GM12875 (cell line): ENCODE data around the gene MED15.

Experiments
- H3K4me3 ChIP-seq: one replicate; pipeline ENCODE4 v1.5.1; 2011; ENCODE audit warnings: low read depth, low read length, control low read depth
- TF ChIP-seq, protein P1 (sequence below): IDR thresholded peaks from 2 replicates; pipeline ENCODE4 v1.5.1; 2011; ENCODE audit warnings: low read depth, mild to moderate bottlenecking, control low read depth, inconsistent platforms, low read length, moderate library complexity, borderline replicate concordance; ENCODE audit not compliant: insufficient read depth

Gene MED15

DNA sequence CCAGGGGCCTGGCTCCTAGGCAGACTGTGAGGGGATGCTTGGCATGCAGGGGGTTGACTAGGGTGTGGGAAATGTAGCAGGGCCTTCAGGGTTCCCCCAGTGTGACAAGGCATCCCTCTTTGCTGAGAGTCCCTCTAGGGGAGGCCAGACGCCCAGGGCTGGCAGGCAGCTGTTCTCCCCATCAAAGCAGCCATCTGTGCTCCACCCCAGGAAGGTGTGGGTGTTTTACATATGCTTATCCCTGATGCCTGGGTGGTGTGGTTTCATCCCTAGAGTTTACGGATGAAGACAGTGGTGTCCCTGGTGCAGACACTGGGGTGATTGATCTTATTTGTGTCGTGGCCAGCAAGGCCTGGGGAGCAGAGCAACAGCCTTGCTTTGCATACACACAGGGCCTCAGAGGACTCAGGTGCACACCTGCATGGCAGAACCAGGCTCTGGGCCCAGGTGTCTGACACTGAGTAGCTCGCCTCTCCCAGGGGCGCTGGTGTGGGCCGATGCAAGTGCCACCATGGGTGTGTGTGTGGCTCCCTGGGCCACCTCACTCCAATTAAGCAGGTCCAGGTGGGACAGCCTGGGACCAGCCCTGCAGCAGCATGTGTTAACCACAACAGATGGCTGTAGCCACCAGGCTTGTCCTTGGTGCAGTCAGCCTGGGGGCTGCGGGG is 74.2 kb downstream of the MED15 start:
- TF ChIP-seq, protein P1, sequence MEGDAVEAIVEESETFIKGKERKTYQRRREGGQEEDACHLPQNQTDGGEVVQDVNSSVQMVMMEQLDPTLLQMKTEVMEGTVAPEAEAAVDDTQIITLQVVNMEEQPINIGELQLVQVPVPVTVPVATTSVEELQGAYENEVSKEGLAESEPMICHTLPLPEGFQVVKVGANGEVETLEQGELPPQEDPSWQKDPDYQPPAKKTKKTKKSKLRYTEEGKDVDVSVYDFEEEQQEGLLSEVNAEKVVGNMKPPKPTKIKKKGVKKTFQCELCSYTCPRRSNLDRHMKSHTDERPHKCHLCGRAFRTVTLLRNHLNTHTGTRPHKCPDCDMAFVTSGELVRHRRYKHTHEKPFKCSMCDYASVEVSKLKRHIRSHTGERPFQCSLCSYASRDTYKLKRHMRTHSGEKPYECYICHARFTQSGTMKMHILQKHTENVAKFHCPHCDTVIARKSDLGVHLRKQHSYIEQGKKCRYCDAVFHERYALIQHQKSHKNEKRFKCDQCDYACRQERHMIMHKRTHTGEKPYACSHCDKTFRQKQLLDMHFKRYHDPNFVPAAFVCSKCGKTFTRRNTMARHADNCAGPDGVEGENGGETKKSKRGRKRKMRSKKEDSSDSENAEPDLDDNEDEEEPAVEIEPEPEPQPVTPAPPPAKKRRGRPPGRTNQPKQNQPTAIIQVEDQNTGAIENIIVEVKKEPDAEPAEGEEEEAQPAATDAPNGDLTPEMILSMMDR: no peak

DNA sequence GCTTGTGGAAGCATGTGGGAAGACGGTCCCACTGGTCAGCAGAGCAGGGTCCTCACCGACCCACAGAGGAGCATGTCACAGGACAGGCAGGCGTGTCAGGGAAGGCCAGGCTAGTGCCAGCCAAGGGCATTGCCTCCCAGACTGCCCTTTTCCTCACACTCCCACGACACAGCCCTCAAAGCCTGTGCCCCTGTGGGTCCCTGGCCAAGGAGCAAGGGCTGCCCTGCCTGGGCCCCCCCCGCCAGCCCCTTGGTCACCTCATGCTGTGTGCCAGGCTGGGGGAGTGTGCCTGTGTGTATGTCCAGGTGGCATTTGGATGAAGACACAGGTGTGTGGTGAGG is 74.7 kb downstream of the MED15 start:
- TF ChIP-seq, protein P1: no peak
- no peak overlapping the region for H3K4me3 ChIP-seq

More for the DNA sequence above, 74.2 kb downstream of the MED15 start:
- no peak overlapping the region for H3K4me3 ChIP-seq

DNA sequence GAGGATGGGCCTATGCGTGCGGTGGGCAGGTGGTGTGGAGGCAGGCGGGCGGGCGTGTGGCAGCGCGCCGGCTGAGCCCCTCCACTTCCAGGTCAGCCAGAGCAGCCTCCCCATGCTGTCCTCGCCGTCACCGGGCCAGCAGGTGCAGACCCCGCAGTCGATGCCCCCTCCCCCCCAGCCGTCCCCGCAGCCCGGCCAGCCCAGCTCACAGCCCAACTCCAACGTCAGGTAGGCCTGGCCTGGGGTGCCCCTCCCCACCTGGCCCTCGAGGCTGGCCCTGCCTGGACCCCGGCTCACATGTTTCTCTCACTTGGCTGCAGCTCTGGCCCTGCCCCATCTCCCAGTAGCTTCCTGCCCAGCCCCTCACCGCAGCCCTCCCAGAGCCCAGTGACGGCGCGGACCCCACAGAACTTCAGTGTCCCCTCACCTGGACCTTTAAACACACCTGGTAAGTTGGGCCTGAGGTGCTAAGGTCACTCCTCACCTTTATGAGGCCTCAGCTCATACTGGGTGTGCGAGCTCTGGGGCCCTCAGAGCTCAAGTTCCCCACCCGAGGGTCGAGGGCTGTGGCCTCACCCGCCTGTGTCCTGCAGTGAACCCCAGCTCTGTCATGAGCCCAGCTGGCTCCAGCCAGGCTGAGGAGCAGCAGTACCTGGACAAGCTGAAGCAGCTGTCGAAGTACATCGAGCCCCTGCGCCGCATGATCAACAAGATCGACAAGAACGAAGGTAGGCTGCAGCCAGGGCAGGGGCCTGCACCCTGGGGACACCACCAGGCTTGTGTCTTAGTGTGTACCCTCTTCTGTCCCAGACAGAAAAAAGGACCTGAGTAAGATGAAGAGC is 75.3 kb downstream of the MED15 start:
- TF ChIP-seq, protein P1: no peak
- H3K4me3 ChIP-seq: no peak overlapping the region

DNA sequence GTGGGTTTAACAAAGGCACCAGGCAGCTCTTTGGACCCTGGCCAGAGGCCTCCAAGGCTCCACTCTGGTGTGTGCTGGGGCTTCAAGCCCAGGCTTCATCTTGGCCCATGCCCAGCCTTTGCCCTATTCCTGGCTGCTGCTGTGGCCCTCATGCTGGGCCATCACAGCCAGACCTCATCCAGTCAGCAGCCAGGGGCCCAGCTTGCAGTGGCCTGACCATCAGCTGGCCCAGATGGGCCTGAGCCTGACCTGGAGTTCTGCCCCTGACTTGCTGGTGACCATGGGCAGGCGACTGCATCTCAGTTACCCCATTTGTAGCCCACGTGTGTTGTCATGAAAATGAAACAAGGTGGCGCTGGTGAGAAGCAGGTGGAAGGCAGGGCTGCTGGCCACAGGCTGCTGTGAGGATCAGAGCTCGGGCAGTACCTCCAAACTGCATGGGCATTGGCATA is 76.1 kb downstream of the MED15 start:
- H3K4me3 ChIP-seq: no peak overlapping the region
- TF ChIP-seq, protein P1: 0 out of 2 replicates have a peak, but pooled peaks have one; percentile 15

DNA sequence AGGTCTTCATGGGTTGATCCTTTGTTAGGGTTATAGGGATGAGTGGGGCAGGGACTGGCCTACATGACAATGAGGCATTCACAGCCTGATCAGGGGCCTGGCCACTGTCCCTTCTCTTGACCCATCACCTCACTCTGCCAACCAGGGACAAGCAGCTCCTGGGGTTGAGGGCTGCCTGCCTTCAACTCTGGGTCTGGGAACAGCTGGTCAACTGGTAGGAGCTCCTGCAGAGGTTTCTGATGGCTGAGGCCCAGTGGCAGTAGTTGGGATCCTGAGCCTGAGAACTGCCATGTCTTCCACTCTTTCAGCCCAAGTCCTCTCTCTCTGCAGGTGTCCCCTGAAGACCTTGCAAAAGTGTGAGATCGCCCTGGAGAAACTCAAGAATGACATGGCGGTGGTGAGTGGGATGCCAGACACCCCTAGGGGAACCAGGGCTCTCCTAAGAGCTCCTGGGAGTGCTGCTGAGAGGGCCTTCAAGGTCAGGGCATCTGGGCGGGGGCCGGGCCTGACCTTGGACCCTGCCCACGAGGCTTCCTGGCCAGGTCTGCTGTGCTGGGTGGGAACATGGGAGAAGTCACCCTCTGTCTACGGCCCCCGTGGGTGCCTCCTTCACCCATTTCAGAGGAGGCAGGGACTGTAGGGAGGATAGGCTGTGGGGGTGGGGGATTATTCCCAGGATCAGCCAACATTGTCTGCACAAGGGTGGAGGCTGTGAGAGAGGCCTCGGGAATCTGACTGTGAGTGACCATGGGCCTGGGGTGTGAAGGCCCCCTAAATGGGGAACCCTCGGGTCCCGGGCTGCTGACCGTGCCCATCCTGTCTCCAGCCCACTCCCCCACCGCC is 76.8 kb downstream of the MED15 start:
- TF ChIP-seq, protein P1: no peak

DNA sequence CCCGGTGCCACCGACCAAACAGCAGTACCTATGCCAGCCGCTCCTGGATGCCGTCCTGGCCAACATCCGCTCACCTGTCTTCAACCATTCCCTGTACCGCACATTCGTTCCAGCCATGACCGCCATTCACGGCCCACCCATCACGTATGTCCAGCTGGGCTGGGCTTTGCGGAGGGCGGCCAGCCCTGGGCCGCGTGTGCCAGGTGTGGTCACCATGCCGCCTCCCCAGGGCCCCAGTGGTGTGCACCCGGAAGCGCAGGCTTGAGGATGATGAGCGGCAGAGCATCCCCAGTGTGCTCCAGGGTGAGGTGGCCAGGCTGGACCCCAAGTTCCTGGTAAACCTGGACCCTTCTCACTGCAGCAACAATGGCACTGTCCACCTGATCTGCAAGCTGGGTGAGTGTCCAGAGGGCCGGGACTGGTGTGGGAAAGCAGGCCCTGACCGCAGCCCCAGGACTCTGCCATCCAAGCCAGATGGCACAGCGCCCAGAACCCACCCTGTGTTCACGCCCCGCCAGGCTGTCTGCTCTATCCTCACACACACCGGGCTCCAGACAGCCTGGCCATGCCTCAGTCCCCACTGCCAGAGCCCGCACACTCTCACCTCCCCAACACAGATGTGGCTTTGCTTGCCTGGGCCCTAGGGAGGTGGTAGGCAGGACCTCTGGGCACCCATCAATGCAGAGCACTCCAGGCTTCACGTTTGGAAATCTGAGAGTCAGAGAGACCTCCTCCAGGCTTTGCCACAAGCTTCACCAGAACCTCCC is 77.6 kb downstream of the MED15 start:
- TF ChIP-seq, protein P1: no peak
- no peak overlapping the region for H3K4me3 ChIP-seq

More for the DNA sequence above, 76.8 kb downstream of the MED15 start:
- H3K4me3 ChIP-seq: no peak overlapping the region
